SU-DHL-6 (cell line): ENCODE measurements around the gene FOXF1.

ENCODE experiments used
- H2AFZ ChIP-seq: fragments of 200-600 bp; sonication (generic); 2 replicates; pipeline ENCODE4 v1.6.1; 2014; ENCODE audit warnings: low read depth, mild to moderate bottlenecking, moderate library complexity, mixed read lengths, antibody characterized with exemption, low read length; ENCODE audit not compliant: severe bottlenecking
- H3F3A ChIP-seq: fragments of 200-600 bp; shearing (Covaris generic); 2 replicates; pipeline ENCODE4 v1.6.0; 2016; ENCODE audit warnings: antibody characterized with exemption, mild to moderate bottlenecking; ENCODE audit not compliant: insufficient read depth
- H3K27ac ChIP-seq: fragments of 200-600 bp; sonication (generic); 2 replicates; pipeline ENCODE4 v1.5.1; 2016; ENCODE audit warnings: low read depth, mild to moderate bottlenecking, low read length, moderate library complexity, mixed read lengths
- H3K27me3 ChIP-seq: fragments of 200-600 bp; sonication (generic), shearing (Covaris generic); 2 replicates; pipeline ENCODE4 v1.6.0; 2014; ENCODE audit warnings: mild to moderate bottlenecking, low read length
- H3K36me3 ChIP-seq: fragments of 200-600 bp; sonication (generic); 2 replicates; pipeline ENCODE4 v1.6.1; 2014; ENCODE audit warnings: mild to moderate bottlenecking, low read length, mixed read lengths
- H3K4me2 ChIP-seq: fragments of 300-600, 200-600 bp; shearing (Covaris generic), sonication (generic); 2 replicates; pipeline ENCODE4 v1.6.0; 2014; ENCODE audit warnings: low read length, low read depth, mild to moderate bottlenecking; ENCODE audit not compliant: poor library complexity, severe bottlenecking
- H3K4me3 ChIP-seq: fragments of 200-600 bp; sonication (generic); 2 replicates; pipeline ENCODE4 v1.5.1; 2014; ENCODE audit warnings: antibody characterized with exemption, low read length, mild to moderate bottlenecking, mixed read lengths; ENCODE audit not compliant: insufficient read depth, poor library complexity, severe bottlenecking
- H3K79me2 ChIP-seq: fragments of 200-600 bp; sonication (generic); 2 replicates; pipeline ENCODE4 v1.6.1; 2014; ENCODE audit warnings: mild to moderate bottlenecking, low read length, moderate library complexity; ENCODE audit not compliant: insufficient read depth
- H3K9ac ChIP-seq: fragments of 200-600 bp; sonication (generic); 2 replicates; pipeline ENCODE4 v1.7.0; 2014; ENCODE audit warnings: mild to moderate bottlenecking, low read length
- H3K9me2 ChIP-seq: fragments of 200-600 bp; sonication (generic); replicated peaks from 2 replicates; pipeline ENCODE4 v1.6.1; 2014; ENCODE audit warnings: low read length; ENCODE audit not compliant: insufficient read depth
- H3K9me3 ChIP-seq: fragments of 200-600 bp; sonication (generic); 2 replicates; pipeline ENCODE4 v1.6.1; 2014; ENCODE audit warnings: low read length, mixed read lengths; ENCODE audit not compliant: insufficient read depth
- H4K20me1 ChIP-seq: fragments of 200-600 bp; sonication (generic); 2 replicates; pipeline ENCODE4 v1.6.1; 2014; ENCODE audit warnings: low read depth, mild to moderate bottlenecking, antibody characterized with exemption, low read length, moderate library complexity, mixed read lengths
- EZH2phosphoT487 ChIP-seq: fragments of 200-600 bp; sonication (generic), shearing (Covaris generic); conservative IDR thresholded peaks from 2 replicates; pipeline ENCODE4 v1.6.1; 2018; ENCODE audit warnings: mild to moderate bottlenecking, antibody characterized with exemption, low read length, moderate library complexity, mixed read lengths
- TF ChIP-seq, protein P1 (sequence below): fragments of 200-600 bp; sonication (generic); IDR thresholded peaks from one replicate; pipeline ENCODE4 v1.5.1; 2017; ENCODE audit warnings: antibody characterized with exemption, mild to moderate bottlenecking, low read length, moderate library complexity; ENCODE audit not compliant: insufficient read depth, poor library complexity, severe bottlenecking

FOXF1 gene

GRCh38 chr16:86496929-86497461 lies 13.3 kb upstream of the FOXF1 start:
- Histone ChIP-seq H3K9ac (no peak overlapping the region), H2AFZ (no peak overlapping the region), H4K20me1 (no peaks in the 10 kb centered on the region), H3K79me2 (no peaks in the 10 kb centered on the region), H3K9me3 (no peaks in the 10 kb centered on the region), H3F3A (no peaks in the 10 kb centered on the region), H3K4me2 (no peak overlapping the region), H3K36me3 (no peaks in the 10 kb centered on the region), H3K27me3 (no peaks in the 10 kb centered on the region), H3K9me2 (no peaks in the 10 kb centered on the region), H3K4me3 (no peak overlapping the region), H3K27ac (no peak overlapping the region)
- no peak for TF ChIP-seq EZH2phosphoT487
- TF ChIP-seq, protein P1, sequence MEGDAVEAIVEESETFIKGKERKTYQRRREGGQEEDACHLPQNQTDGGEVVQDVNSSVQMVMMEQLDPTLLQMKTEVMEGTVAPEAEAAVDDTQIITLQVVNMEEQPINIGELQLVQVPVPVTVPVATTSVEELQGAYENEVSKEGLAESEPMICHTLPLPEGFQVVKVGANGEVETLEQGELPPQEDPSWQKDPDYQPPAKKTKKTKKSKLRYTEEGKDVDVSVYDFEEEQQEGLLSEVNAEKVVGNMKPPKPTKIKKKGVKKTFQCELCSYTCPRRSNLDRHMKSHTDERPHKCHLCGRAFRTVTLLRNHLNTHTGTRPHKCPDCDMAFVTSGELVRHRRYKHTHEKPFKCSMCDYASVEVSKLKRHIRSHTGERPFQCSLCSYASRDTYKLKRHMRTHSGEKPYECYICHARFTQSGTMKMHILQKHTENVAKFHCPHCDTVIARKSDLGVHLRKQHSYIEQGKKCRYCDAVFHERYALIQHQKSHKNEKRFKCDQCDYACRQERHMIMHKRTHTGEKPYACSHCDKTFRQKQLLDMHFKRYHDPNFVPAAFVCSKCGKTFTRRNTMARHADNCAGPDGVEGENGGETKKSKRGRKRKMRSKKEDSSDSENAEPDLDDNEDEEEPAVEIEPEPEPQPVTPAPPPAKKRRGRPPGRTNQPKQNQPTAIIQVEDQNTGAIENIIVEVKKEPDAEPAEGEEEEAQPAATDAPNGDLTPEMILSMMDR, result no peak

GRCh38 chr16:86497551-86498021 lies 12.7 kb upstream of the FOXF1 start:
- Histone ChIP-seq H3K4me3 (no peak overlapping the region), H3K79me2 (no peaks in the 10 kb centered on the region), H3K36me3 (no peaks in the 10 kb centered on the region), H3K27ac (no peak overlapping the region), H3K9me3 (no peaks in the 10 kb centered on the region), H3F3A (no peaks in the 10 kb centered on the region), H3K4me2 (no peak overlapping the region), H3K27me3 (no peaks in the 10 kb centered on the region), H2AFZ (no peak overlapping the region), H3K9me2 (no peaks in the 10 kb centered on the region), H4K20me1 (no peaks in the 10 kb centered on the region), H3K9ac (no peak overlapping the region)
- TF ChIP-seq, protein P1, result no peak
- TF ChIP-seq EZH2phosphoT487, result no peak

DNA sequence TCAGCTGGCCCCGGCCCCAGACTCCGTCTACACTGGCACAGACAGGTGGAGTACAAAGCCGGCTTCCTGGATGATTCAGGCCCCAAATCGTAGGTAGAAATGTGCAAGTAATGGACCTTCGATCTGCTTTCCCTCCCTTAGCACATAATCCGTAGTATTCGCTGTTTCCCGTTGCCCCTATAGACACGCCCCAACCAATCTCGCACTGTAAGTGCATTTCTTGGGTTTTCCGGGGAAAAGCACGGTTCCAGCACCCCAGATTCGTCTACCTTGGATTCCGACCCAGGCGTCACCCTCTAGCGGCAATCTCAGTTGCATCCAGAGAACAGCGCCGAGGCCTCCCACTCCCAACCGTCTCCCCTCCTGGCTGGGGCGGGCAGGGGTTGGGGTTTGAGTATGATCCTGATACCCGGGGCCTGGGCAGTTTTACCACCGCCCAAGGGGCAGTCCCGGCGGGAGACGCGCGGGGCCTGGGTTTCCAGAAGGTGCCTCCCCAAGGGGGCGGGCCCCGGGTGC lies 12.1 kb upstream of the FOXF1 start:
- H3K9ac ChIP-seq, result no peak overlapping the region
- no peak overlapping the region for H3K27ac ChIP-seq
- no peaks in the 10 kb centered on the region for H3F3A ChIP-seq
- H4K20me1 ChIP-seq, result no peaks in the 10 kb centered on the region
- H3K4me2 ChIP-seq, result no peak overlapping the region
- H3K9me2 ChIP-seq, result no peaks in the 10 kb centered on the region
- H3K9me3 ChIP-seq, result no peaks in the 10 kb centered on the region
- TF ChIP-seq, protein P1, result no peak
- TF ChIP-seq EZH2phosphoT487, result no peak
- H3K79me2 ChIP-seq, result no peaks in the 10 kb centered on the region
- H3K4me3 ChIP-seq, result no peak overlapping the region
- H3K36me3 ChIP-seq, result no peaks in the 10 kb centered on the region
- no peak overlapping the region for H2AFZ ChIP-seq
- H3K27me3 ChIP-seq, result no peaks in the 10 kb centered on the region
